Muscle of leg (tissue), 11 donors: ENCODE data around the gene CFAP410. TPM values are rescaled to one million over a fixed set of nuclear protein-coding genes. Genes with fewer than 3 reads are reported as not detected.
"Not testable (repeated sequence)": the region's sequence is repeated elsewhere in the genome, so short reads cannot be mapped to it uniquely, and the experiment has no call there.

Experiments used
- DNase-seq: peaks from one replicate; pipeline ENCODE4 v3.0.0; 2013
- H3K27ac ChIP-seq: one replicate; pipeline ENCODE4 v1.5.1; 2013; ENCODE audit warnings: mild to moderate bottlenecking, low read length, control low read depth
- H3K27me3 ChIP-seq: one replicate; pipeline ENCODE4 v1.6.1; 2013; ENCODE audit warnings: low read length; ENCODE audit not compliant: control insufficient read depth, insufficient read depth
- H3K36me3 ChIP-seq: one replicate; pipeline ENCODE4 v1.6.1; 2013; ENCODE audit warnings: low read length; ENCODE audit not compliant: control insufficient read depth, insufficient read depth
- H3K4me1 ChIP-seq: one replicate; pipeline ENCODE4 v1.6.1; 2013; ENCODE audit warnings: low read length; ENCODE audit not compliant: control insufficient read depth, insufficient read depth
- H3K4me3 ChIP-seq: one replicate; pipeline ENCODE4 v1.5.1; 2013; ENCODE audit warnings: low read length, control low read depth
- H3K9me3 ChIP-seq: replicated peaks from 2 replicates; pipeline ENCODE4 v1.6.1; 2013; ENCODE audit warnings: low read depth, low read length; ENCODE audit not compliant: control insufficient read depth
- WGBS: methylation state at CpG from one replicate; pipeline ENCODE4 v1.1.5; 2013; ENCODE audit warnings: missing lambda C conversion rate; ENCODE audit not compliant: insufficient coverage; 5-methylcytosine and 5-hydroxymethylcytosine counted together
- polyA plus RNA-seq, 8 donors: library from polyadenylated mRNA; unstranded; fragments of 120-200 nt; gene quantifications; one replicate each; pipeline versions ENCODE4 v1.2.1 to v1.2.3, GENCODE V29; 2013; ENCODE audit warnings: inconsistent platforms in 1 of 8, low replicate concordance in 1 of 8; ENCODE audit not compliant: insufficient read length in 8 of 8, insufficient read depth in 1 of 8
- total RNA-seq: library from RNA; stranded (reverse); fragments of 120-200 nt; gene quantifications from one replicate; pipeline ENCODE4 v1.2.4, GENCODE V29; 2013

Gene CFAP410
- total and polyA plus RNA-seq, 9 donors = 15.9 to 23.9 (median 19.8) TPM

GRCh38 chr21:44285138-44285992 lies 53.8 kb downstream of the CFAP410 start, which contains the start of gene AIRE:
TSS of gene AIRE (plus strand) at chr21:44285876. CDS start at chr21:44286007, 131 bp downstream.
- no peaks in the 10 kb centered on the region for H3K9me3 ChIP-seq
- H3K27ac ChIP-seq = no peak within 1 kb of the TSS
- WGBS = 20% methylated on average over 55 of the region's 56 CpGs
- peaks cover 29% of the 10 kb centered on the region for H3K27me3 ChIP-seq
- no peaks in the 10 kb centered on the region for H3K36me3 ChIP-seq
- no peak within 1 kb of the TSS for H3K4me3 ChIP-seq
- peaks cover 15% of the 10 kb centered on the region for H3K4me1 ChIP-seq
- DNase-seq = no peak

GRCh38 chr21:44283948-44284347 lies 55.2 kb downstream of the CFAP410 start:
- H3K9me3 ChIP-seq = no peaks in the 10 kb centered on the region
- H3K27ac ChIP-seq = no peak overlapping the region
- DNase-seq = no peak
- no peaks in the 10 kb centered on the region for H3K36me3 ChIP-seq
- peaks cover 21% of the 10 kb centered on the region for H3K4me1 ChIP-seq
- peaks cover 29% of the 10 kb centered on the region for H3K27me3 ChIP-seq
- no peak overlapping the region for H3K4me3 ChIP-seq
- whole genome bisulfite sequencing = 44% methylated on average over 6 of the region's 11 CpGs

GRCh38 chr21:44283211-44283785 lies 55.9 kb downstream of the CFAP410 start:
- H3K27me3 ChIP-seq = peaks cover 29% of the 10 kb centered on the region
- peaks cover 21% of the 10 kb centered on the region for H3K4me1 ChIP-seq
- WGBS = 15% methylated on average over 2 of the region's 11 CpGs
- H3K36me3 ChIP-seq, H3K27ac ChIP-seq, H3K4me3 ChIP-seq, DNase-seq, H3K9me3 ChIP-seq: not testable (repeated sequence)

- Histone ChIP-seq H3K36me3 (no peaks in the 10 kb centered on the region), H3K9me3 (no peaks in the 10 kb centered on the region), H3K27me3 (peaks cover 26% of the 10 kb centered on the region), H3K4me3 (no peak overlapping the region), H3K4me1 (peaks cover 21% of the 10 kb centered on the region), H3K27ac (no peak overlapping the region)
- DNase-seq = no peak
- 85% methylated on average over 6 of the region's 9 CpGs for WGBS
Observed at GRCh38 chr21:44282370-44282769, 56.8 kb downstream of the CFAP410 start.

GRCh38 chr21:44281801-44282200 lies 57.4 kb downstream of the CFAP410 start:
- H3K27me3 ChIP-seq = peaks cover 20% of the 10 kb centered on the region
- peaks cover 21% of the 10 kb centered on the region for H3K4me1 ChIP-seq
- H3K9me3 ChIP-seq = no peaks in the 10 kb centered on the region
- DNase-seq = no peak
- H3K27ac ChIP-seq = no peak overlapping the region
- no peak overlapping the region for H3K4me3 ChIP-seq
- H3K36me3 ChIP-seq = no peaks in the 10 kb centered on the region
- WGBS = 91% methylated on average over 9 of the region's 9 CpGs

- H3K27ac ChIP-seq = no peak overlapping the region
- peaks cover 13% of the 10 kb centered on the region for H3K4me1 ChIP-seq
- no peak overlapping the region for H3K4me3 ChIP-seq
- H3K27me3 ChIP-seq = peaks cover under 1% of the 10 kb centered on the region
- DNase-seq = peak; percentile 60
- no peaks in the 10 kb centered on the region for H3K9me3 ChIP-seq
- WGBS = 67% methylated on average over 15 of the region's 19 CpGs
- H3K36me3 ChIP-seq = no peaks in the 10 kb centered on the region
Observed at GRCh38 chr21:44279354-44280260, 59.6 kb downstream of the CFAP410 start.

Other genes with a start within 250 kb of the CFAP410 start
- gene PWP2, start 232.0 kb downstream of the CFAP410 start, total RNA-seq = 2.4 TPM
- gene PWP2, start 232.0 kb downstream of the CFAP410 start, polyA plus RNA-seq = 10 to 100 TPM in 2 of 8 donors, 1 to 10 TPM in 5, not detected in 1; 1.1 to 13.3 (median 7.6) TPM
- 10.4 TPM for gene GATD3, start 205.7 kb downstream of the CFAP410 start, total RNA-seq
- 10 to 100 TPM; 19.7 to 77.1 (median 34.2) TPM for gene GATD3, start 205.7 kb downstream of the CFAP410 start, polyA plus RNA-seq
- gene ICOSLG, start 98.4 kb downstream of the CFAP410 start, total RNA-seq = 1.9 TPM
- gene ICOSLG, start 98.4 kb downstream of the CFAP410 start, polyA plus RNA-seq = 10 to 100 TPM in 2 of 8 donors, 1 to 10 TPM in 6; 4.9 to 10.8 (median 8.4) TPM
- gene DNMT3L, start 77.5 kb downstream of the CFAP410 start, total RNA-seq = not detected
- gene DNMT3L, start 77.5 kb downstream of the CFAP410 start, polyA plus RNA-seq = not detected
- gene AIRE, start 53.5 kb downstream of the CFAP410 start, total RNA-seq = 0.04 TPM
- gene AIRE, start 53.5 kb downstream of the CFAP410 start, polyA plus RNA-seq = under 1 TPM in 7 of 8 donors, not detected in 1; 0.04 to 0.72 (median 0.12) TPM
- gene PFKL, start 39.3 kb downstream of the CFAP410 start, total RNA-seq = 51.9 TPM
- 10 to 100 TPM; 51.6 to 84.4 (median 66.0) TPM for gene PFKL, start 39.3 kb downstream of the CFAP410 start, polyA plus RNA-seq
- gene TRPM2, start 14.2 kb upstream of the CFAP410 start, total RNA-seq = 0.89 TPM
- gene TRPM2, start 14.2 kb upstream of the CFAP410 start, polyA plus RNA-seq = 1 to 10 TPM; 1.3 to 1.9 (median 1.5) TPM
- 0.98 TPM for gene LRRC3, start 116.1 kb upstream of the CFAP410 start, total RNA-seq
- 1 to 10 TPM; 2.2 to 4.2 (median 2.5) TPM for gene LRRC3, start 116.1 kb upstream of the CFAP410 start, polyA plus RNA-seq
- not detected for gene KRTAP10-1, start 200.8 kb upstream of the CFAP410 start, total RNA-seq
- not detected for gene KRTAP10-1, start 200.8 kb upstream of the CFAP410 start, polyA plus RNA-seq
- not detected for gene KRTAP10-2, start 212.1 kb upstream of the CFAP410 start, total RNA-seq
- gene KRTAP10-2, start 212.1 kb upstream of the CFAP410 start, polyA plus RNA-seq = not detected
- gene KRTAP10-3, start 219.4 kb upstream of the CFAP410 start, total RNA-seq = not detected
- gene KRTAP10-3, start 219.4 kb upstream of the CFAP410 start, polyA plus RNA-seq = not detected
- not detected for gene KRTAP10-4, start 234.3 kb upstream of the CFAP410 start, total RNA-seq
- gene KRTAP10-4, start 234.3 kb upstream of the CFAP410 start, polyA plus RNA-seq = not detected
- not detected for gene KRTAP10-5, start 241.2 kb upstream of the CFAP410 start, total RNA-seq
- not detected for gene KRTAP10-5, start 241.2 kb upstream of the CFAP410 start, polyA plus RNA-seq